Measurements from ENCODE around the gene N4BP2L1.

N4BP2L1 gene

GRCh38 chr13:32443111-32443510, 15.2 kb upstream of the N4BP2L1 start:
- TF ChIP-seq POLR2AphosphoS5 (IDR thresholded peaks at IDR 0.05; ENCODE audit: low read depth, low read length) = no peak
- TF ChIP-seq SIN3A (IDR thresholded peaks at IDR 0.05; ENCODE audit: borderline replicate concordance, insufficient read depth, low read length) = no peak
- TF ChIP-seq REST (IDR thresholded peaks at IDR 0.05; ENCODE audit: insufficient read depth in 1 of 2, low read depth in 2 of 2, low read length in 2 of 2) = no peak
- no peak for TF ChIP-seq FOXP2 (optimal IDR thresholded peaks at IDR 0.05; ENCODE audit: borderline replicate concordance, extremely low read depth, extremely low read length, insufficient read depth)
- TF ChIP-seq TAF1 (IDR thresholded peaks at IDR 0.05; ENCODE audit: borderline replicate concordance, insufficient read depth, low read length) = no peak

- no peak for TF ChIP-seq SIN3A (IDR thresholded peaks at IDR 0.05; ENCODE audit: borderline replicate concordance, insufficient read depth, low read length)
These were observed 10.9 kb upstream of the N4BP2L1 start for GRCh38 chr13:32438871-32439270.

DNA sequence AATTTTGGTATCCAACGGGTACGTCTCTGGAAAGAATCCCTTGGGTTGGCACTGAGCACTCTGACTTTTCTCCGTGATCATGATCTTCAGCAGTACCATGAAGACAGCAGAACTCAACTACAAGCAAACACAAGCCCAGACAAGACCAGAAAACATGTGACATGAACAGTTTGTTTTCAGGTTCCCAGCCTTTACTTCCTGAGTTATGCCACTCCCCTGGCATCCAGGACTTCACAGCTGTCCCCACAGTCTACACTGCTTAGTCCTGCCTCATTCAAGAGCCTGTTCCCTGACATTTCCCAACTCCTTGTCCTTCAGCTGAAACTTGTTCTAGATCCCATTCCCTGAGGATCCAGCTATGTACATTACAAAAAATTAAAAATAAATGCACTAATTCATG, 4.9 kb upstream of the N4BP2L1 start:
- TF ChIP-seq FOXP2 (optimal IDR thresholded peaks at IDR 0.05; ENCODE audit: borderline replicate concordance, extremely low read depth, extremely low read length, insufficient read depth) (no peak), POLR2AphosphoS5 (IDR thresholded peaks at IDR 0.05; ENCODE audit: low read depth, low read length) (no peak), TAF1 (IDR thresholded peaks at IDR 0.05; ENCODE audit: borderline replicate concordance, insufficient read depth, low read length) (no peak), REST (IDR thresholded peaks at IDR 0.05; ENCODE audit: insufficient read depth in 1 of 2, low read depth in 2 of 2, low read length in 2 of 2) (no peak), SIN3A (IDR thresholded peaks at IDR 0.05; ENCODE audit: borderline replicate concordance, insufficient read depth, low read length) (no peak)

DNA sequence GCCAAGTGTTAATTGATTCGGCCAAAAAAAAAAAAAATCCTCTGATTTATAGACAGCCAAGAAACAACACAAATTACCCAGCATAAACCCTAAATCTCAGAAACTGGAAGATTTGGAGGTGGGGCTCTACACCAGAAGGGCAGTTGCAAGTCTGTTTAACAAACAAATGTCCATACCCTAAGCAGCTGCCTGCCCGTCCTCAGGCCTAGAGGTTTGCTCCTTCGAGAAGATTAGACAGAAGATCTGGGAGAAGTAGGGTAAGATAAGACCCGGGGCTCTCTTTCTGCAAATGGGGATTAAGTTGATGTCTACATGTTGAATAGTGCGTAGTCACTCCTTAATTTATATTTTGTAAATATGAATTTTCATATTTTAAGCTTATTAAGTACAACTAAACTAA, 3.4 kb upstream of the N4BP2L1 start:
- TF ChIP-seq TAF1 (IDR thresholded peaks at IDR 0.05; ENCODE audit: borderline replicate concordance, insufficient read depth, low read length) (no peak), FOXP2 (optimal IDR thresholded peaks at IDR 0.05; ENCODE audit: borderline replicate concordance, extremely low read depth, extremely low read length, insufficient read depth) (no peak), SIN3A (IDR thresholded peaks at IDR 0.05; ENCODE audit: borderline replicate concordance, insufficient read depth, low read length) (no peak), REST (IDR thresholded peaks at IDR 0.05; ENCODE audit: insufficient read depth in 1 of 2, low read depth in 2 of 2, low read length in 2 of 2) (no peak)

GRCh38 chr13:32430018-32430747, 2.3 kb upstream of the N4BP2L1 start:
- no peak for TF ChIP-seq REST (IDR thresholded peaks at IDR 0.05; ENCODE audit: insufficient read depth in 1 of 2, low read depth in 2 of 2, low read length in 2 of 2)
- no peak for TF ChIP-seq SIN3A (IDR thresholded peaks at IDR 0.05; ENCODE audit: borderline replicate concordance, insufficient read depth, low read length)
- no peak for TF ChIP-seq TAF1 (IDR thresholded peaks at IDR 0.05; ENCODE audit: borderline replicate concordance, insufficient read depth, low read length)
- no peak for TF ChIP-seq FOXP2 (optimal IDR thresholded peaks at IDR 0.05; ENCODE audit: borderline replicate concordance, extremely low read depth, extremely low read length, insufficient read depth)
- no peak for TF ChIP-seq POLR2AphosphoS5 (IDR thresholded peaks at IDR 0.05; ENCODE audit: low read depth, low read length)

All from PFSK-1 (cell line).